Neutrophil (primary cell): ENCODE measurements around the gene ZNF598.
"Not testable (repeated sequence)": the region's sequence is repeated elsewhere in the genome, so short reads cannot be mapped to it uniquely, and the experiment has no call there.

Source experiments
- H3K27ac ChIP-seq: fragments of 200-600 bp; sonication (generic); 2 replicates; pipeline ENCODE4 v1.5.1; 2016; ENCODE audit warnings: mild to moderate bottlenecking, moderate library complexity
- H3K27me3 ChIP-seq: fragments of 200-600 bp; sonication (generic); 2 replicates; pipeline ENCODE4 v1.6.0; 2016; ENCODE audit warnings: mild to moderate bottlenecking
- H3K36me3 ChIP-seq: fragments of 200-600 bp; sonication (generic); 2 replicates; pipeline ENCODE4 v1.5.1; 2017
- H3K4me1 ChIP-seq, 2 experiments: fragments of 200-600 bp in 1 of 2; sonication (generic) in 1 of 2; 1 replicate in 1 of 2; 2 replicates in 1 of 2; pipeline versions ENCODE4 v1.5.1 to v1.6.1; 2013 to 2016; ENCODE audit warnings: low read depth in 1 of 2, low read length in 1 of 2, mild to moderate bottlenecking in 1 of 2, moderate library complexity in 1 of 2; ENCODE audit not compliant: control insufficient read depth in 1 of 2, insufficient read depth in 1 of 2
- H3K4me3 ChIP-seq, 2 experiments: fragments of 200-600 bp in 1 of 2; sonication (generic) in 1 of 2; 1 replicate in 1 of 2; 2 replicates in 1 of 2; pipeline ENCODE4 v1.5.1; 2013 to 2016; ENCODE audit warnings: low read depth in 1 of 2, low read length in 1 of 2, mild to moderate bottlenecking in 1 of 2, moderate library complexity in 1 of 2
- H3K9me3 ChIP-seq: fragments of 200-600 bp; sonication (generic); 2 replicates; pipeline ENCODE4 v1.5.1; 2016
- CTCF ChIP-seq: fragments of 200-600 bp; sonication (generic); IDR thresholded peaks from 2 replicates; pipeline ENCODE4 v1.5.1; 2016; ENCODE audit warnings: antibody characterized with exemption

ZNF598 gene

GRCh38 chr16:2035431-2036199 lies 26.0 kb upstream of the ZNF598 start:
- Histone ChIP-seq H3K9me3 (no peaks in the 10 kb centered on the region), H3K4me1 (peaks cover 0 to 10% of the 10 kb centered on the region in 2 experiments), H3K27me3 (peaks cover 28% of the 10 kb centered on the region), H3K27ac (no peak overlapping the region), H3K4me3 (no peak overlapping the region), H3K36me3 (no peaks in the 10 kb centered on the region)
- TF ChIP-seq CTCF: no peak

- no peaks in the 10 kb centered on the region for H3K9me3 ChIP-seq
- no peak overlapping the region for H3K4me3 ChIP-seq
- TF ChIP-seq CTCF: no peak
- peaks cover 0 to 10% of the 10 kb centered on the region in 2 experiments for H3K4me1 ChIP-seq
- H3K27me3 ChIP-seq: peaks cover 33% of the 10 kb centered on the region
- H3K36me3 ChIP-seq: no peaks in the 10 kb centered on the region
- H3K27ac ChIP-seq: no peak overlapping the region
These were observed 25.2 kb upstream of the ZNF598 start for GRCh38 chr16:2034696-2035430.

- peaks cover 41% of the 10 kb centered on the region for H3K27me3 ChIP-seq
- H3K36me3 ChIP-seq, H3K9me3 ChIP-seq, H3K4me1 ChIP-seq, H3K4me3 ChIP-seq, H3K27ac ChIP-seq: not testable (repeated sequence)
These were observed 24.5 kb upstream of the ZNF598 start for GRCh38 chr16:2033909-2034695.

GRCh38 chr16:2033057-2033908 lies 23.7 kb upstream of the ZNF598 start:
- no peak overlapping the region for H3K4me3 ChIP-seq
- H3K27ac ChIP-seq: no peak overlapping the region
- no peak for TF ChIP-seq CTCF
- no peaks in the 10 kb centered on the region for H3K9me3 ChIP-seq
- H3K36me3 ChIP-seq: no peaks in the 10 kb centered on the region
- H3K27me3 ChIP-seq: peaks cover 49% of the 10 kb centered on the region
- H3K4me1 ChIP-seq: peaks cover 0 to 10% of the 10 kb centered on the region in 2 experiments

- Histone ChIP-seq H3K27ac (no peak overlapping the region), H3K27me3 (peaks cover 57% of the 10 kb centered on the region), H3K36me3 (no peaks in the 10 kb centered on the region), H3K4me3 (no peak overlapping the region), H3K4me1 (peaks cover 0 to 10% of the 10 kb centered on the region in 2 experiments), H3K9me3 (no peaks in the 10 kb centered on the region)
- no peak for TF ChIP-seq CTCF
These were observed 22.9 kb upstream of the ZNF598 start for GRCh38 chr16:2032285-2033056.
